ENCODE data around the gene SOX6. TPM values are rescaled to one million over a fixed set of nuclear protein-coding genes. Genes with fewer than 3 reads are reported as not detected.

Gene SOX6
- total and polyA plus RNA-seq, 2 experiments from 2014 or later: 0.03 to 0.66 TPM

DNA sequence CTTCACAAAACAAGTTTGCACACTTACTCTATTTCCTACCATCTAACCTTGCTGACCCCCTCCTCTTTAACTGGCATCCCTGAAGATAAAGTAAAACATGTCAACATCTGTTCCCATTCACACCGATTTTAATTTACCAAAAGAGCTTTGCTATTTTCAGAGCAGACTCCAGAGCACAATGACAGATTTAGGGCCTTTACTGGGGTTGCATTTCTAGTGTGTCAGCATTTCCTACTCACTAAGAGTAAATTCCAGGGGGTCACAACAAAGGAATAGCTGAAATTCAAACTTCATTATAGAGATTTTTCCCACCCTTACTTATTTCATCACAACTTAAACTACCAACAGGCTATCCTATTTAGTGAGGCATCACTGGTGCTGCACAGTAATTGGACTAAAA, 60.8 kb downstream of the SOX6 start:
- Mint-ChIP-seq H3K27me3 (ENCODE audit: insufficient read depth, low read depth, poor library complexity) (no peaks in the 10 kb centered on the region), H3K4me1 (peaks cover 18% of the 10 kb centered on the region; the same call in 2 of the 3 replicates), H3K36me3 (ENCODE audit: low read depth) (no peaks in the 10 kb centered on the region), H3K9me3 (no peaks in the 10 kb centered on the region), H3K27ac (no peak overlapping the region), H3K4me3 (no peak overlapping the region)
- no peaks in the 10 kb centered on the region for H3F3A ChIP-seq (replicated peaks; ENCODE audit: low read depth)
- no peak overlapping the region for H3K27ac ChIP-seq (ENCODE audit: low read depth)
- DNase-seq (ENCODE audit: low spot score) (peak; percentile 24), ATAC-seq (no peak)
- H3K79me2 ChIP-seq (replicated peaks; ENCODE audit: insufficient read depth): no peaks in the 10 kb centered on the region
- H2AFZ ChIP-seq: no peak overlapping the region
- H3K27me3 ChIP-seq (ENCODE audit: insufficient read depth): no peaks in the 10 kb centered on the region
- H3K4me1 ChIP-seq (ENCODE audit: insufficient read depth): 0 out of 2 replicates have a peak, but pooled peaks cover 7% of the 10 kb centered on the region
- no peak overlapping the region for H3K4me2 ChIP-seq
- no peaks in the 10 kb centered on the region for H3K36me3 ChIP-seq (ENCODE audit: insufficient read depth)
- TF ChIP-seq STAT1 (IDR thresholded peaks at IDR 0.05; ENCODE audit: unreplicated experiment) (no peak), POLR2AphosphoS5 (IDR thresholded peaks at IDR 0.05; ENCODE audit: low read depth) (no peak), JUNB (IDR thresholded peaks at IDR 0.05; ENCODE audit: unreplicated experiment) (no peak), ZNF114 (CRISPR knock-in tag; IDR thresholded peaks at IDR 0.05) (no peak)
- H3K9me2 ChIP-seq (ENCODE audit: insufficient read depth): no peaks in the 10 kb centered on the region
- no peak overlapping the region for H3K4me3 ChIP-seq
- no peaks in the 10 kb centered on the region for H4K20me1 ChIP-seq (replicated peaks; ENCODE audit: insufficient read depth)

DNA sequence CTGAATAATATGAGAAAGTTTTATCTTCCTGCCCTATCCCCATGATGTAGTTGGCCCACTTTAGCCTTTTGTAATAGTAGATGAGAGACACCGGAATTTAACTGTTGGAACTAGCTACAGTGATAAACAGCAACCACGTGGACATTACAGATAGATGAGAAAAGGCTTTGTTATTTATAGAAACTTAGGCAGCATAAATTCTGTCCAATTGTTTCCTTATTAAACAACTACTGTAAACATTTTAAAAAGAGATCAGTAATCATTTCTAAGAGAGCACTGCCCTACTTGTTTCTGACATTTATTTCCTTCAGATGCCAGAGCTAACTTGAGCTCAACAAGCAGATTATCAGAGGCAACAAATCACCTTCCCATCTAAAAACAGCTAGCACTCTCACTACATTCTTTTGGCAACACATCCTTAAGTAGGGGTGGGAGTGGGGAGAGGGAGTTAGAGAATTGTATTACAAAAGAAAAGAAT, 63.1 kb downstream of the SOX6 start:
- no peak overlapping the region for H3K4me3 ChIP-seq
- no peaks in the 10 kb centered on the region for H3K27me3 Mint-ChIP-seq (ENCODE audit: insufficient read depth, low read depth, poor library complexity)
- H3K36me3 Mint-ChIP-seq (ENCODE audit: low read depth): no peaks in the 10 kb centered on the region
- H3K27me3 ChIP-seq (ENCODE audit: insufficient read depth): no peaks in the 10 kb centered on the region
- no peak overlapping the region for H3K4me2 ChIP-seq
- DNase-seq (ENCODE audit: low spot score) (peak; percentile 26), ATAC-seq (peak; percentile 66)
- H3K4me1 ChIP-seq (ENCODE audit: insufficient read depth): no peaks in the 10 kb centered on the region
- no peaks in the 10 kb centered on the region for H3F3A ChIP-seq (replicated peaks; ENCODE audit: low read depth)
- H3K9me3 Mint-ChIP-seq: no peaks in the 10 kb centered on the region
- H3K36me3 ChIP-seq (ENCODE audit: insufficient read depth): no peaks in the 10 kb centered on the region
- H4K20me1 ChIP-seq (replicated peaks; ENCODE audit: insufficient read depth): no peaks in the 10 kb centered on the region
- H3K27ac ChIP-seq (ENCODE audit: low read depth): no peak overlapping the region
- H3K4me1 Mint-ChIP-seq: peaks cover 14% of the 10 kb centered on the region; the same call in 2 of the 3 replicates
- H2AFZ ChIP-seq: no peak overlapping the region
- H3K79me2 ChIP-seq (replicated peaks; ENCODE audit: insufficient read depth): no peaks in the 10 kb centered on the region
- no peak overlapping the region for H3K27ac Mint-ChIP-seq
- TF ChIP-seq, protein P1, sequence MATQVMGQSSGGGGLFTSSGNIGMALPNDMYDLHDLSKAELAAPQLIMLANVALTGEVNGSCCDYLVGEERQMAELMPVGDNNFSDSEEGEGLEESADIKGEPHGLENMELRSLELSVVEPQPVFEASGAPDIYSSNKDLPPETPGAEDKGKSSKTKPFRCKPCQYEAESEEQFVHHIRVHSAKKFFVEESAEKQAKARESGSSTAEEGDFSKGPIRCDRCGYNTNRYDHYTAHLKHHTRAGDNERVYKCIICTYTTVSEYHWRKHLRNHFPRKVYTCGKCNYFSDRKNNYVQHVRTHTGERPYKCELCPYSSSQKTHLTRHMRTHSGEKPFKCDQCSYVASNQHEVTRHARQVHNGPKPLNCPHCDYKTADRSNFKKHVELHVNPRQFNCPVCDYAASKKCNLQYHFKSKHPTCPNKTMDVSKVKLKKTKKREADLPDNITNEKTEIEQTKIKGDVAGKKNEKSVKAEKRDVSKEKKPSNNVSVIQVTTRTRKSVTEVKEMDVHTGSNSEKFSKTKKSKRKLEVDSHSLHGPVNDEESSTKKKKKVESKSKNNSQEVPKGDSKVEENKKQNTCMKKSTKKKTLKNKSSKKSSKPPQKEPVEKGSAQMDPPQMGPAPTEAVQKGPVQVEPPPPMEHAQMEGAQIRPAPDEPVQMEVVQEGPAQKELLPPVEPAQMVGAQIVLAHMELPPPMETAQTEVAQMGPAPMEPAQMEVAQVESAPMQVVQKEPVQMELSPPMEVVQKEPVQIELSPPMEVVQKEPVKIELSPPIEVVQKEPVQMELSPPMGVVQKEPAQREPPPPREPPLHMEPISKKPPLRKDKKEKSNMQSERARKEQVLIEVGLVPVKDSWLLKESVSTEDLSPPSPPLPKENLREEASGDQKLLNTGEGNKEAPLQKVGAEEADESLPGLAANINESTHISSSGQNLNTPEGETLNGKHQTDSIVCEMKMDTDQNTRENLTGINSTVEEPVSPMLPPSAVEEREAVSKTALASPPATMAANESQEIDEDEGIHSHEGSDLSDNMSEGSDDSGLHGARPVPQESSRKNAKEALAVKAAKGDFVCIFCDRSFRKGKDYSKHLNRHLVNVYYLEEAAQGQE (IDR thresholded peaks at IDR 0.05; ENCODE audit: unreplicated experiment): no peak
- no peak for TF ChIP-seq EZH2 (IDR thresholded peaks at IDR 0.05; ENCODE audit: low read depth, unreplicated experiment)
- H3K9me2 ChIP-seq (ENCODE audit: insufficient read depth): no peaks in the 10 kb centered on the region
- no peak overlapping the region for H3K4me3 Mint-ChIP-seq

Measured in GM23338 (cell line).